ENCODE measurements around the gene MAP3K12. TPM values are rescaled to one million over a fixed set of nuclear protein-coding genes. Genes with fewer than 3 reads are reported as not detected.

Gene MAP3K12
- total RNA-seq, 2 experiments from 2014 or later = 6.0 to 8.2 TPM

DNA sequence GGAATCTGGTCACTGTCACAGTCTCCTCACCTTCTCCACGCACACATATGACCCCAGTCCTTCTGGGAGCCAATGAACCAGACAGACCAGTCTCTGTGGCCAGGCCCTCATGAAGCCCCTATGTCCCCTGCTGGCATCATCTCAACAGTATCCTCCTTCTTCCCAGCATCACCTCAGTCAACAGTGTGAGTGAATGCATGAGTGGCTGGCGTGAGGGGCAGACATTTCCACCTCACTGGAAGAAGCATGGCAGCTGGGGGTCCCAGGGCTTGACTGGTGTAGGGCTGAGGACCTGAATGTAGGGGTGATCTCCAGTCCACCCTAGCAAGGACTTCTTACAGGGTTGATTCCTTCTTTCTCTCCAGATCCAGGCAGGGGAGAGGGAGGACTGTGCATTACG is 1.8 kb downstream of the MAP3K12 start:
- H3K9me3 Mint-ChIP-seq = no peaks in the 10 kb centered on the region
- no peak overlapping the region for H3K4me3 Mint-ChIP-seq

DNA sequence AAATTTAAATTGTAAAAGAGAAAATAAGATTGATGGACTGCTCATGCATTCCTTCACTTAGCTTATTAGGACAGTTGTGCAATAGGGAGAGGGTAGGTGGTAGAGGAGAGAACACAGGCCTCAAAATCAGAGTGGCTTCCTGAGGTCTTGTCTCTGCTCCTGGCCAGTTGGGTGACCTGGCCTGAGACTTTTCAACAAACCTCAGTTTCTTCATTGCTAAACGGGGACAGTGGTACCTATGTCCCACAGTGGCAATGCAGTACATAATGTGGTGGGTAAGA is 2.6 kb downstream of the MAP3K12 start:
- Mint-ChIP-seq H3K36me3 (ENCODE audit: low read depth) (no peaks in the 10 kb centered on the region), H3K9me3 (no peaks in the 10 kb centered on the region), H3K27me3 (ENCODE audit: low read depth) (no peaks in the 10 kb centered on the region), H3K4me1 (ENCODE audit: low read depth) (peaks cover 43% of the 10 kb centered on the region), H3K4me3 (no peak overlapping the region), H3K27ac (no peak overlapping the region)
- intact Hi-C loops (cut with micrococcal nuclease) = no loop called here
- DNase-seq = no peak
- CTCF ChIA-PET = interaction anchor here (0.7 to 2.6 kb wide), 2 partner anchors 12 to 20 kb away, joined by 3 to 15 read pairs; no protein-coding TSS in a partner anchor

More for the DNA sequence above, 1.8 kb downstream of the MAP3K12 start:
- H3K36me3 Mint-ChIP-seq (ENCODE audit: low read depth) = no peaks in the 10 kb centered on the region
- no peaks in the 10 kb centered on the region for H3K27me3 Mint-ChIP-seq (ENCODE audit: low read depth)
- H3K4me1 Mint-ChIP-seq (ENCODE audit: low read depth) = peaks cover 45% of the 10 kb centered on the region
- DNase-seq = no peak
- no peak overlapping the region for H3K27ac Mint-ChIP-seq
- CTCF ChIA-PET = interaction anchor here (0.6 to 2.6 kb wide), 2 partner anchors 11 to 381 kb away, joined by 3 to 15 read pairs; no protein-coding TSS in a partner anchor
- intact Hi-C loops (cut with micrococcal nuclease) = no loop called here

DNA sequence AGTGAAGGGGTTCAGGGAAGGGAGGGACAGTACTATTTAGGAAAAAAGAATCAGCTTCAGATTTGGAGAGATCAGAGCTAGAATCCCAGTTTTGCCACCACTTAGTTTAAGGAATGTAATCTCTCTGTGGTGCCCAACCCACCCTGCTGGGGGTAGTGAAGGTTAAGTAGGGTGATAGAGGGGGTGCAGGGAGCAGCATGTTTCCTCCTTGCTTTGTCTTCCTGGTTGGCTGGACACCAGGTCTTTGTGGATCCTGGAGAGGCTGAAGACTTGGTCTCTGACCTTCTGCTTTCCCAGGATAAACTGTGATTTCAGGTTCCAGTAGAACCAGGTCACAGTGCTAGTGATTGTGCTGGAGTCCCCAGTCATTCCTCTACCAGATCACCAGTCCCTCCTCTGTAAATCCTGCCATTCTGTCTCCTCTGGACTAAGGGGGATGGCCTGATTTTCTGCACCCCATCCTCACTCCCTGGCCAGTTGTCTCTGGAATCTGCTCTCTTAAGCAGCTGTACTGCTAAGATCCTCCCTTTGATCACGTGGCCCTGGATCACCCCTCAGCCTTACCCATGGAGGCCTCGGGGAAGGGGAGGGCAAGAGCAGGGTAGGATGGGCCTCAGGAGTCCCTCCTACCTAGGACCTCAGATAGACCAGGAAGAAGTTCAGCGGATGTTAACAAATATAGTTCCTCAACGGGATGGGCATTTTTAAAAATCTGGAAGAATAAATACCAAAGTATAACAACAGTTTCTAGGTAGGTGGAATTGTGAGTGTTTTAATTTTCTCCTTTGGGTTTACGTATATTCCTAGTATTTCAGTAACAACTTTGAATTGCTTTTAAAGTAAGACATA is 3.1 kb downstream of the MAP3K12 start:
- no peaks in the 10 kb centered on the region for H3K27me3 Mint-ChIP-seq (ENCODE audit: low read depth)
- H3K27ac Mint-ChIP-seq = no peak overlapping the region
- H3K36me3 Mint-ChIP-seq (ENCODE audit: low read depth) = no peaks in the 10 kb centered on the region
- CTCF ChIA-PET = interaction anchor here (0.7 to 2.6 kb wide), 2 partner anchors 12 to 19 kb away, joined by 3 to 15 read pairs; no protein-coding TSS in a partner anchor
- intact Hi-C loops (cut with micrococcal nuclease) = no loop called here
- H3K9me3 Mint-ChIP-seq = no peaks in the 10 kb centered on the region
- DNase-seq = no peak
- no peak overlapping the region for H3K4me3 Mint-ChIP-seq
- H3K4me1 Mint-ChIP-seq (ENCODE audit: low read depth) = peaks cover 43% of the 10 kb centered on the region

DNA sequence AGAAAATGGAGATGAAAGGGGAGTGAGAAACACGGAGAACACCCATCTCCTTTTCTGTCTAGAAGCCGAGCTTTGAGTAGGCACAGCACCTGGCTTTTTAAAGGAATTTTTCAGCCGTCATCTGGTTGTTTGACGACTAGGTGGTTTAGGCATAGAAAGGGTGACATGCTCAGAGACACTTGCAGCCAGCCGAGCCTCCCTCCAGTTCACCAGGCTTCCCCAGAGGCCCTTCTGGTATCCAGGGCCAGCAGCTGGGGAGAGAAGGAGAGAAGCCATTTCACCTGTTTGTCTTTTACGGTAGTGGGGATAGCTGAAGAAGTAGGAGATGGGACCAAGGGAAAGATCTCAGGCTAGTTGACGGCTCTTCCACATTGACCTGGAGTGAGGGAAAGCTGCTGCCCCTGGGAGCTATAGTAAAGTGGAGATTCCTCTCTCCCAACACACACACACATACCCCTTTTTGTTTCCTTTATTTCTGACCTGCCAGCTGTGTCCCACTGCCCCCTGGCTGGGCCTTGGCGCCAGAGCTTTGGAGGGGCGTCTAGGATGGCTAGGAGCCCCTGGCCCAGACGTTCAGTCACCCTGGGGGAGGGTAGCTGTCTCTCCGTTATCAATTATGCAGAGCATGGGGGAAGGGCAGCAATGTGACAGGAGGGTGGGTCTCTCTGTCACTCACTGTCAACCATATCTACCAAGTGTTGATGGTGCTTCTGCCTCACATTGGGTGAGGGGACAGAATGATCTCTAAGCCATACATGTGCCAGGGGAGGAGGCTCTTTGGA is 5.5 kb downstream of the MAP3K12 start:
- CTCF ChIA-PET = interaction anchor here (0.6 to 3.6 kb wide), 5 partner anchors 11 to 173 kb away, joined by 4 to 16 read pairs (median 5); partner anchors contain the start of gene AAAS
- H3K9me3 Mint-ChIP-seq = no peaks in the 10 kb centered on the region
- H3K4me3 Mint-ChIP-seq = peak overlapping the region; percentile 88
- no peaks in the 10 kb centered on the region for H3K27me3 Mint-ChIP-seq (ENCODE audit: low read depth)
- no peaks in the 10 kb centered on the region for H3K36me3 Mint-ChIP-seq (ENCODE audit: low read depth)
- no peak for DNase-seq
- intact Hi-C loops (cut with micrococcal nuclease) = loop anchor here (1.0 kb wide), 3 partner anchors 8 to 52 kb away; partner anchors contain the start of genes PRR13 and TARBP2
- H3K27ac Mint-ChIP-seq = peak overlapping the region; percentile 81
- H3K4me1 Mint-ChIP-seq (ENCODE audit: low read depth) = peaks cover 34% of the 10 kb centered on the region

DNA sequence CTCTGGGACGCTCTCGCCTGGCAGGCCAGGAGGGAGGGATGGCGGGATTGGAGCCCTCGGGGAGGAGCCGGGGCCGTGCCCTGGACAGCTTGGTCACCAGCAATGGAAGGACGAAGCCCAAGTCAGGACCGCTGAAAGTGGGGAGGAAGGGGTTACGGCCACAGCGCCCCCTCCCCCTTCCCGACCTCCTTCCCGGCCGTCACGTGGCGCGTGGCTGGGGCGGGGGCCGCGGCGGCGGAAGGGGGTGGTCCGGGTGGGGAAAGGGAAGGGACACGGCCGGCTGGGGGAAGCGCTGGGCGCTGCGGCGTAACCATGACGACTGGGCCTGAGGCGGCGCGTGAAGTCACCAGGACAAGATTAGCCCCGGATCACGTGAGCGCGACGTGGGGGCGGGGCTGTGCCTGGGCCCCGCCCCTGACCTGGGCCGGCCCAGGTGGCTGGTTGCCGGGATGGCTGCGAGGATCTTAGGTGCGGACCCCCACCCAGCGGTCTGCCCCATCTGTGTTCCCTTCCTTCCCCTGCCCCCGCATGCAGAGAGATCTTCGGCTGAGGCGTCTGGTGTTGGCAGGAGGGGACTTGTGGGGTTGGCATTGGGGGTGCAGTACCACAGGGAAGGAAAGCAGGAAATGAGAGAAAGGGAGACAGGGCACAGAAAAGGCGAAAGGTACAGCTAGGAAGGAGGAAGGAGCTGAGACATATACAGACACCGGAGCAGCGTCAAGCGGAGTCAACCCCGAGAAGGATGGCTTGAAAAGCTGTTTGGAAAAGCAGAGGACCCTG is 6.2 kb downstream of the MAP3K12 start:
- intact Hi-C loops (cut with micrococcal nuclease) = loop anchor here (1.0 kb wide), 3 partner anchors 8 to 52 kb away; partner anchors contain the start of genes PRR13 and TARBP2
- no peaks in the 10 kb centered on the region for H3K36me3 Mint-ChIP-seq (ENCODE audit: low read depth)
- H3K4me3 Mint-ChIP-seq = peak overlapping the region; percentile 88
- H3K4me1 Mint-ChIP-seq (ENCODE audit: low read depth) = peaks cover 26% of the 10 kb centered on the region
- DNase-seq = peak; percentile 90
- CTCF ChIA-PET = interaction anchor here (0.9 to 3.6 kb wide), 4 partner anchors 10 to 172 kb away, joined by 4 to 16 read pairs (median 5); partner anchors contain the start of gene AAAS
- no peaks in the 10 kb centered on the region for H3K9me3 Mint-ChIP-seq
- H3K27me3 Mint-ChIP-seq (ENCODE audit: low read depth) = no peaks in the 10 kb centered on the region
- H3K27ac Mint-ChIP-seq = peak overlapping the region; percentile 81

DNA sequence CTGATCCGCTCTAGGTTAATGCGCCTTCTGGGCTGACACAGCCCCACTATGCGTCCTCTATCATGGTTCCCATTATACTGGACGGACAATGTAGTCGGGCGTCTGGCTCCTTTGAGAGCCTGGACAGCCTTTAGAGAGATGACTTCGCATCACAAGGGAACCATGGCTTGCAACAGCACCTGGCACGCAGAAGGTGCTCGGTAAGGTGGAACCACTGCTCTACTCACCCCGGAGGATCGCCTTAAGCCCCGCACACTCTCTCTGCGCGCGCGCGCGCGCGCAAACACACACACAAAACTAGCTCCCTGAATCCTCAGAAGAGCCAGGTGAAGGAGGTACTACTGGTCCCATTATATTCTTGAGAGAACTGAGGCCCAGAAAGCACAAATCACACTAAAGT is 7.1 kb downstream of the MAP3K12 start:
- DNase-seq = no peak
- Mint-ChIP-seq H3K27me3 (ENCODE audit: low read depth) (no peaks in the 10 kb centered on the region), H3K9me3 (no peaks in the 10 kb centered on the region), H3K4me3 (peak overlapping the region; percentile 88), H3K4me1 (ENCODE audit: low read depth) (peaks cover 24% of the 10 kb centered on the region), H3K27ac (peak overlapping the region; percentile 36), H3K36me3 (ENCODE audit: low read depth) (peaks cover 3% of the 10 kb centered on the region)
- intact Hi-C loops (cut with micrococcal nuclease) = no loop called here
- CTCF ChIA-PET = interaction anchor here (0.7 to 3.6 kb wide), 5 partner anchors 10 to 1218 kb away, joined by 3 to 16 read pairs (median 4); partner anchors contain the start of gene PRR13

DNA sequence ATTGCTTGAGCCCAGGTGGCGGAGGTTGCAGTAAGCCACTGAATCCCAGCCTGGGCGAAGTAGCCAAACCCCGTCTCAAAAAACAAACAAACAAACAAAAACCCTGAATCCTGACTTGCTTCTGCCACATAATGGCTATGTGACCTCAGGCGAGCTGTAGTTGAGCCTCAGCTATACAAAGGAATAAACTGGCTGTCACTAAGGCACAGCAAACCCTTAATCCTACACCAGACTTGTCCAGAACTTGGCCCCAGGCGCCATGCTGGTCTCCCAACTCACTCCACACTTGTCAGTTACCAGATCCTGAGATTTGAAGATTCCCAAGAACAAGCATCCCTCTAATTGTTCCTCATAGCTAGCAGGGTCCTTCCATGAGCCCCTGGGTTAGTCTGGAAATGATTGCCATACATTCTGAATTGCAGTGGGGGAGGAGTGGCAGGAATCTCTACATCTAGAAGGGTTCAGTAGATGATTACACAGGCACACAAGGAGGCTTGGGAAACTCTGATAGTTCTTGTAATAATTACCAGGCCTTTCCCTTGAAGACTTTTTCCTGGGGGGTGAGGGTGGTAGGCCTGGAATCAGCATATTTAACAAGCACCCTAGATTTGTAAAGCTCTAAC is 9.9 kb downstream of the MAP3K12 start:
- Mint-ChIP-seq H3K4me1 (ENCODE audit: low read depth) (peaks cover 19% of the 10 kb centered on the region), H3K27ac (no peak overlapping the region), H3K27me3 (ENCODE audit: low read depth) (no peaks in the 10 kb centered on the region), H3K4me3 (no peak overlapping the region), H3K36me3 (ENCODE audit: low read depth) (peaks cover 6% of the 10 kb centered on the region), H3K9me3 (no peaks in the 10 kb centered on the region)
- CTCF ChIA-PET = interaction anchor here (1.1 kb wide), 1 partner anchor 19 kb away, joined by 4 read pairs; no protein-coding TSS in a partner anchor
- no peak for DNase-seq
- intact Hi-C loops (cut with micrococcal nuclease) = no loop called here

DNA sequence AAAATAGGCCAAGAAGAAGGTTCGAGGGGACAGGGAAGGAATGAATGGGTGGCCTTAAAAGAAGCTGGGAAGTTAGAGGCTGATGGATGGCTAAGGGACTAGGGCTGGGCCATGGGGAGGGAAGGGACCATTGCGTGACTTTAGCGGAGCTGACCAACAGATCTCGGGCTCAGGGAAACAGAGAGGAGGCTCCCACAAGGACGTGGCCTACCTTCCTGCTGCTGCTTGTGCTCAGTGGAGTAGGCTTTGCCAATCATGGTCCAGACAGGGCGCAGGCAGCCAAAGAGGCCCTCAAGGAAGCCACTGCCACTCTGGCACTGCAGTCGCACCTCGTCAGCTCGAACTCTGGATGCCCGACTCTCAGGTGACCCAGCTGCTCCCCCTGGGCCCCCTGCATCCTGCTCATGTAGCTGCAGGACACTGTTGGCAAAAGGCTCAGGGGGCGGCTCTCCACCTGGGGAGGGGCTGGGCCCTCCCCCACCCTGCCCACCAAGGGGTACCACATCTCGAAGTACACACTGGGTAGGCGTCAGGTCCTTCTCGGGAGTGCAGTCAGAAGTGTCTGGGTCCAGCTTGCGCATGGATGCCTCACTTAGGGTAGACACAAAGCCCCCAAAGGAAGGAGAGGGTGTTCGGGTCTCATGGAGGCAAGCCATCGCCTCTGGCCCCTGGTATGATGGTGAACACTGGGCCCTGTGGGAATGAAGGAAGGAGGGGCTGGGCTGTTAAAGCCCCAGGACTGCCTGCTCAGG is 12.3 kb downstream of the MAP3K12 start:
- Mint-ChIP-seq H3K4me3 (no peak overlapping the region), H3K27ac (no peak overlapping the region), H3K9me3 (no peaks in the 10 kb centered on the region), H3K27me3 (ENCODE audit: low read depth) (no peaks in the 10 kb centered on the region), H3K36me3 (ENCODE audit: low read depth) (peaks cover 10% of the 10 kb centered on the region), H3K4me1 (ENCODE audit: low read depth) (peaks cover 2% of the 10 kb centered on the region)
- no peak for DNase-seq
- CTCF ChIA-PET = interaction anchor here (0.7 to 1.4 kb wide), 2 partner anchors 22 to 190 kb away, joined by 3 to 5 read pairs; no protein-coding TSS in a partner anchor
- intact Hi-C loops (cut with micrococcal nuclease) = no loop called here

DNA sequence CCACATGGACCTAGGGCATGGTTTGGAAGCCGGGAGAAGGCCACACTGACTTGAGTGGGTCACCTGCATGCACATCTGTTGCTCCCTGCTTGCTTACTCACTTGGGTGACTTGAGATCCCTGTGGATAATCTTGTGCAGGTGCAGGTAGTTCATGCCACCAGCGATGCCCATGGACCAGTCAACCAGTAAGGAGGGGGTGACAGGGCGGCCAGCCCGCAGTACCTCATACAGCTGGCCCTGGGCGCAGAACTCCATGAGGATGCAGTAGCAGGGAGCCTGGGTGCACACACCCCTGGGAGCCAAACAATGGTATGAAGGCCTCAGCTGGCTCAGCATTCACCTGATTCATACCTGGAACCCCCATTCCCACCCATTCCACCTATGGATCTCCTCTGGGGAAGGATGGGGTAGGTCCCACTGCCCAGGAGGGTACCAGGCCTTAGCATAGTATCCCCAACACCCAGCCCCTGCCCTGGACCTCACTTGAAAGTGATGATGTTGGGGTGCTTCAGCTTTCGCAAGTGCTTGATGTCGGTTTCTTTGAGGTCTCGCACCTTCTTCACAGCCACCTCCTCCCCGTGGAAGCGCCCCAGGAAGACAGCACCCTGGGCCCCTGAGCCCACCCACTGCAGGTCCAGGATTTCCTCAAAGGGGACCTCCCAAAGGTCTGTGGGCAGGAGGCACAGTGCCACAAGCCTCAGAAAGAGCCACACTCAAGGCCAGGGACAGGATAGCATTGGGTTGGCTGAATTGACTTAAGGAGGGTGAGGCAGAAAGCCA is 13.1 kb downstream of the MAP3K12 start:
- CTCF ChIA-PET = interaction anchor here (0.7 to 1.4 kb wide), 2 partner anchors 23 to 191 kb away, joined by 3 to 5 read pairs; no protein-coding TSS in a partner anchor
- Mint-ChIP-seq H3K9me3 (no peaks in the 10 kb centered on the region), H3K27ac (no peak overlapping the region), H3K4me1 (ENCODE audit: low read depth) (peaks cover 2% of the 10 kb centered on the region), H3K36me3 (ENCODE audit: low read depth) (peaks cover 13% of the 10 kb centered on the region), H3K4me3 (no peak overlapping the region), H3K27me3 (ENCODE audit: low read depth) (no peaks in the 10 kb centered on the region)
- intact Hi-C loops (cut with micrococcal nuclease) = no loop called here
- no peak for DNase-seq

DNA sequence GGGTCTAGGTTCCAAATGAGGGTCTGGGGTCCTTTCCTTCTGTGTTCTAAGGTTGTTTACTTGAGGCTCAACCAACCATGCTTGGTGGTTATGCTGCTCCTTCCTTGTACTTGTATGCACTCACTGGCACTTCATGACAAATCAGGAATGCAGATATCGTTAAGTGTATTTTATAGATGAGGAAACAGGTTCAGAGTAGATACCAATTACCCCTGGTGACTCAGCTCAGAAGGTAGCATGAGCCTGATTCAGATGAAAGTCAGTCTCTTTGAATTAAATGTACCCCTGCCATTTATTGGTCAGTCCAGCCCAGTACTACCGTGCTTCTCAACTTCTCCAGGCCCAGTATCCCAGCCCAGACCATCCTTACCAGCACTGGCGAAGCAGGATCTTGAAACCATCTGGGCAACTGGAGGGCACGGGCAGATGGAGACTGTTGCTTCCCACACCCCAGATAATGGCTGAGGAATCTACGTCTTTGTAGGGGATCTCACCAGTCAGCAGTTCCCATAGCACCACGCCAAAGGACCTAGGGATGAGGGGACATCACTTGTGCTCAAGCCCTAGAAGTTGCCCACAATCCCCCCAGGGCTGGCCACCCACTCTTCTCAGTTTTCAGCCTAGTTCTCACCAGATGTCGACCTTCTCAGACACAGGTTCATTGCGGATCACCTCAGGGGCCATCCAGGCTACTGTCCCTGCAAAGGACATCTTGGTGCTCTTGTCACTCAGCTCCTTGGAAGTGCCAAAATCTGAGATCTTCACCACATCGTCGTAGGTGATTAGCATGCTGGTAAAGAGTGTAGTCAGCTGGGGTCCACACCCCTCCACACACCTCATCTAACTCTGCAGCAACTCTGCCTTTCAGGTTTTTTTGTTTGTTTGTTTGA is 14.3 kb downstream of the MAP3K12 start:
- no peaks in the 10 kb centered on the region for H3K9me3 Mint-ChIP-seq
- H3K27ac Mint-ChIP-seq = peak overlapping the region; percentile 36
- CTCF ChIA-PET = no interaction called here
- no peak for DNase-seq
- intact Hi-C loops (cut with micrococcal nuclease) = no loop called here
- H3K27me3 Mint-ChIP-seq (ENCODE audit: low read depth) = no peaks in the 10 kb centered on the region
- H3K36me3 Mint-ChIP-seq (ENCODE audit: low read depth) = peaks cover 14% of the 10 kb centered on the region
- peaks cover 2% of the 10 kb centered on the region for H3K4me1 Mint-ChIP-seq (ENCODE audit: low read depth)
- H3K4me3 Mint-ChIP-seq = no peak overlapping the region
